NCI-H2107 treated with DMSO at 0.1 percent for 48 hours (cell line): Measurements from ENCODE around the gene FBXL4.

Source experiments
- DNase-seq: peaks from one replicate; lab custom pipeline; 2025; ENCODE audit not compliant: unreplicated experiment; lab: John Stamatoyannopoulos, UW

FBXL4 gene

DNA sequence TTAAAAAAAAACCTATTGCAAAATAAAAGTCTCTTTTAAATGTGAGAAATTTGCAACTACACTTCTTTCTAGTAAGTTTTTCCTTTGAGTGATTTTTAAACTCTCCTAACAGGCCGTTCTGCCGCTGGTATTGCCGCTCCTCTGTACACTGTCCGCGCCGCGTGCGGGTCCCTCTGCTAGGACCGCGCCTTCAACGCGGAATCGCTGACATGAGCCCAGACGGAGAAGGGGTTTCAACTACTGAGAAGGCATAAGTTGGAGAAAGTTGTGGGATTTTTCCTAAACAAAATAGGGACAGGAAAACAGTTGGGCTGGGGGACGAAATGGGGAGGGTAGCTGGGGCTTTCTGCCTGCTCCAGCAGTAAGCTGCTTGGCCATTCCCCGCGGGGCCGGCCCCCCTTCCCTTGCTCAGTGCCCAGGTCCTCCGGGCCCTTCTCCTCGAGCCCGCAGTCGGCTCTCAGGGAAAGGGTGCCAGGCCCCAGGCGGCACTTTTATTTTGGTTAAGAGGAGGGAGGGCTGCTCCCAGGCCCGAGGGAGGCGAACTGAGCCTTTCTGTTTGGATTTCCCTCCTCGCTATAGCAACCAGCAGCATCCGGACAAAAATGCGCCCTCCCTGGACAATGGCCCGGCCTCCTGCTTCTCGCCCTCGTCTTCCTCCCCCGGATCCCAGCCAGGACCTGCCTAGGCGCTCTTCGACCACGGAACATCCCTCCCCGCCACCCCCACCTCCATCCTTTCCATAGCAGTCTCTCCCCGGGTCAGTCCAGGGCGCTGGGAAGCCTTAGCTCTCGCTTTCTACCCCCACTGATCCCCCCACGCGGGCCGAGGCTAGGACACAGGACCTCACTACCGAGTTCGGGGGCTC lies 120.2 kb downstream of the FBXL4 start:
- DNase-seq, result peak; percentile 48

DNA sequence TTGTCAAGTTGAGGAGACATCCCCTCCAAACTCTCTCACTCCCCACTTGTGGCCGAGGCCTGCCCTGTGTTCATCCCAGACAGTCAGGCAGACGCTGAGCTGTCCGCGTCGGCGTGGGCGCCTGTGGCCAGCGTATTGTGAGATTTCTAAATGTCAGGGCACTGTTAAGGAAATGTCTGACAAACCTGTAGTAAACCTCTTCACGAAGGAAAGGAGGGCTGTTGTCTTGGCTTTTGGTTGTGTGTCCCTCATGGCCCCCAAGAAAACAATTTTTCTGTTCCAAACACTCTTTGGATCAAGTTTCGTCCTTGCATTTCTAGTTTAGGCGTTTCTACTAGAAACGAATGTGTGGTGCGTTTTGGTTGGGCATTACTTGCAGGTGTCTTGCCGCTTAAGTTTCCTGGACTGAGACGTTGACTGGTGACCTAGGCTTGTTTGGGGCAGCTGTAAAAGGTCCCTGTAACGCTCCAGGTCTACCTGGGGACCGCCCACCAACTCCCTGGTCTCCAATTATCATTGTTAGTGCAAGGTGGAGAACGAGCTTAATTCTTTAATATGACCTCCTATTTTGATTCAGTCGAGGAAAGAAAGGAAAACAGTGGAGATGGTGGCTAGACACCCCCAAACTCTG lies 122.0 kb downstream of the FBXL4 start:
- no peak for DNase-seq

DNA sequence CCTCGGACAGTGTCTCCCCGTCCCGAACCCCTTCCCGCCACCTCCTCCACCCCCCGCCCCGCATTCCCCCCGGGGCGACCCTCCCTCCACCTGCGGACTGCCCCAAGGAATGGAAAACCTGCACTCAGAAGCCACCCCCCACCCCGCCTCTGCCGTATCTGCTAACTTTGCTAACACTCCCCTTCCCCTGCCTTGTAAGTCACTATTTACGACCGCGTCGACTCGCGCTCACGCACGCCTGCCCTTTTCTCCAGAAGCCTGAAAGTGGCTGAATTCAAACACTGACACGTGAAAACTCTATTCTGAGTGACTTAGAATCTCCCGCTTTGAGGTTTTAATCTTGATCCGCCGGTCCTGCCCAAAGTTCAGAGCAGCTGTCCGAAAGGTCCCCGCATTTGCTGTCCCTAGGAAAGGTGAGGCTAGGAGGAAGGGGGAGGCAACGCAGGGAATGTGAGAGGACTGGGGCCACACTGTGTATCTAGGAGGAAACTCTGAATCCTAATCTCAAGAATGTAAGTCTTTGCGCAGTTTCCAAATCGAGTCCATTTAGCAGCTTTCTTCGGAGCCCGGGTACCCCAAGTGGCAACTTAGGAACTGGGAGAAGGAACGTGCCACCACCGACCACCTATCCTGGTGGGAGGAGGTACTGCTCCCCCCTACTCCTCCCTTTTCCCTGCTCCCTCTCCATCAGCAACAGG lies 122.7 kb downstream of the FBXL4 start:
- DNase-seq, result no peak

DNA sequence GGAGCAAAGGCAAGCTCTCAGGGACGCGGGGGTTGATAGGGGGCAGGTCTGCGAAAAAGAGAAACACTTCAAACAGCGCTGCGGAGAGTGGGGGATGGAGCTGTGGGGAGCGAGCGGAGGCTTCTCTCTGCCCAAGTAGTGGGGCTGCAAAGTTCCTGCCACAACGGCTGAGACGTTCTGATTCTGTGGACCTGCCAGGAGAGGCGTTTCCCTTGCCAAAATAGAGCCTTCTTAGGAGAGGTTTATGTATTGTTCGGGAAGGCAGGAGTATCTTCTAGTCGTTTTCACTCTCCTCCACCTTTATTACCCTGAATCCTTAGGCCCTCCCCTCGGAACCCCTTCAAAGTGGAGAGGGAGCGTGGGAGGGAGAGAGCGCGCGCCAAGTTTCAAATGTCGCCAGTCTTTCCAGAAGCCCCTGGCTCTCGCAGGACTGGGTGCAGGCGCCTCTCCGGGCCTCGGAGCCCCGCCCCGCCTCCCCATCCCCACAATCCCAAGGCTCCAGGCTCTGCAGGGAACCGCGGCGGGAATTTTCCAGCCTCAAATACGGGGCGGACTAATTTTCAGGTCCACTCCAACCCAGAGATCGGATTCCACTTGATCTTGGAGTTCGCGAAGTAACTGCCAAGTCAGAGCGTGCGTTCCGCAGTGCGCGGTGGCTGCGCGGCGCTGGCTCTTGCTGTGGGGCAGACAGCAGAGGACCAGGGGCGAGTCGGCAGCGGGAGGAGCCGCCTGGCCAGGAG lies 123.4 kb downstream of the FBXL4 start:
- no peak for DNase-seq

DNA sequence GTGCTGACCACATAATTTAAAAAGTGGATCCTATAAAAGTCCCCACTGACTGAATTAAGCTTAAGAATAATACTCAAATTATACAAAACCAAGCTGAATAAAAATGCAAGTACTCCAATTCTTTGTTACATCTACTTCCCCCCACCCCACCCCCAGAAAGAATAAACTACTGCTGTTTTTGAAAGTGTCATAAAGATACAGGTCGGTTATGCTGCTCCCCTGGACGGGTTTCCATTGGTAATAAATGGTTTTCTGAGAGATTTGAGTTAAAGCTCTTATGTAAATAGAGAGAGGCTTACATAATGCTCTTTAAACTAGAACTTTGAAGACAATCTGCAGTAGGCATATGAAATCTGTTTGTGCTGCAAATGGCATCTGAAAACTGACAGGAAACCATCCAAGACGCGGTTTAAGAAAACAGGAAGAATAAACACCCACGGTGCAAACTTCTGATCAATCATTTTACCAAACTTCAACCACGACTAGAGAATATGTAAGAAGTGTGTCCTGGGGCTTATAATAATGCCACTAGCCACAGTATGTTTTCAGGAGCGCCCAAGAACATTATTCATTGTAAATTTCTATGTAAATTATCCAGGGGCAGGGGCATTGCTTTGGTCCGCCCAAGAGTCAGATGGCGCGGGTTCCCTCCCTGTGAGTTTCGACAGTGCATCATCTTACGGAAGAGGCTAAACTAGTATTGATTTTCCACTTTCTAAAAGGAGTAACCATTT lies 124.2 kb downstream of the FBXL4 start:
- DNase-seq, result no peak

DNA sequence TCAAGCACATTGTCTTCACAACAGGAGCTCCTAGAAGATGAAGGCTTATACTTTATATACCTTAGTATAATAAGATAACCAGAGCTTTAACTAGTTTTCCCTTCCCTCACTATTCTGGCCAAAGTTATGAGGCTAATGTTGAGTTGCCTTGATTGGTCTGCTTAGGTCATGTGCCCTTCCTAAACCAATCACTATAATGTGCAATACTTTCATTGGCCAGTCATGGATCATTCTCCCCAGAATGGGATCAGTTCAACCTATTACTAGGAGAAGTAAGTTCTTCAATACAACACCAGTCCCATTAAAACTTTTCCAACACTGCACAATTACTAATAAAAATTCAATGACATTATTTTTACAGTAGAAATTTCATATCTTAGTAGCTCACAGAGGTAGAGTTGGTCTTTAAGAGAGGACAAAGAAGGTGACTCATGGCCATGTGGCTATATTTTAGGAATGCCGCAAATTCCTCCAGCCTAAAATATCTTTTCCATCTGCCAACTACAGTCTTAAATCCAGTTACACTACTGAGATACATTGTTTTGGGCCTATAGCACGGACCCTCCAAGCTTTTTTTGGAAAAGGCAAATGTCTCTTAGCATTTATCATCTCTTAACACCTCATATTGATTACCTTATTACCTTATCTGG lies 125.9 kb downstream of the FBXL4 start:
- no peak for DNase-seq
